Erythroblast (primary cell): ENCODE measurements around the gene LCK.

Source experiments
- GATA1 ChIP-seq: IDR thresholded peaks from 2 replicates; pipeline ENCODE4 v1.6.1; 2011; ENCODE audit warnings: low read depth, mild to moderate bottlenecking, control low read depth, low read length, moderate library complexity
- POLR2A ChIP-seq: IDR thresholded peaks from 2 replicates; pipeline ENCODE4 v1.6.1; 2011; ENCODE audit warnings: mild to moderate bottlenecking, low read length

DNA sequence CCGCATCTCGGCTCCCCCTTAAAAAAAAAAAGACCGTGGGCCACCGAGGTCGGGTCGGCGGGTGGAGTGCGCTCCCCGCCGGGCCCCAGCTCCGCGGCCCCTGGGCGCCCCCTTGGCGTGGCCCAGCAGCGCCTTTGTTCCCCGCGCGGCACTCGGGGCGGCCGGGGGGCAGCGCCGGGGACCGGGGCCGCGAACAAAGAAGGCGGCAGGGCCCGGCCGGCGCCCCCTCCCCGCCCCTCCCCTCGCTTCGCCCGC lies 84.4 kb downstream of the LCK start:
- TF ChIP-seq POLR2A (no peak), GATA1 (no peak)
